ENCODE results near the gene PDXK. TPM values are rescaled to one million over a fixed set of nuclear protein-coding genes. Genes with fewer than 3 reads are reported as not detected.

The PDXK gene
- total and polyA plus RNA-seq, 2 of the 13 experiments (the other 11 are each of a cell fraction or from before 2014, with no cell fraction given): 114 to 184 TPM

DNA sequence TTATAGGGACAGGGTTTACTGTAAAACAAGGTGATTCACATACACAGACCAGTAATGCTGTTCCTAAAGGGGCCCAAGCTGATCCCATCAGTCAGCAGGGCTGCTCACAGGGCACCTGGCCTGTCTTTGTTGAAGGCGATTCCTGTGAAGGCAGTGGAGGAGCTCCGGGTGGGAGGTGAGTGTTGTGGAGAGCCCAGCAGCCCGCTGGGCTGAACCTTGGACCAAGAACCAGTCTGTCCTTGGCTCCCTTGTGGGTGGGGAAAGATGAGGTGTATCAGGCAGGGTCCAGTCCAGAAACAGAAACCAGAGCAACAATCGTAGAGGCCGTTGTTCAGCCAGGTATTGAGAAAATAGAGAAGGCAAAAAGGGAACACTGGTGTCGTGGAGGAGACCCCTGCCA lies 12.5 kb downstream of the PDXK start (continued):
- TF ChIP-seq ZNF329 (CRISPR knock-in tag; IDR thresholded peaks at IDR 0.05; ENCODE audit: low read depth) (no peak), ZNF564 (CRISPR knock-in tag; IDR thresholded peaks at IDR 0.05) (no peak), ZNF788 (CRISPR knock-in tag; IDR thresholded peaks at IDR 0.05; ENCODE audit: borderline replicate concordance) (no peak), ZBTB38 (CRISPR knock-in tag; IDR thresholded peaks at IDR 0.05) (no peak), ELF3 (CRISPR knock-in tag; IDR thresholded peaks at IDR 0.05) (peak; percentile 29; the same call in 1 of the 2 replicates), ZNF577 (CRISPR knock-in tag; IDR thresholded peaks at IDR 0.05; ENCODE audit: borderline replicate concordance, low read depth) (no peak), ZNF782 (CRISPR knock-in tag; IDR thresholded peaks at IDR 0.05; ENCODE audit: borderline replicate concordance) (no peak), ZNF234 (CRISPR knock-in tag; conservative IDR thresholded peaks at IDR 0.05) (no peak), KMT2B (CRISPR knock-in tag; IDR thresholded peaks at IDR 0.05) (no peak), PCBP1 (IDR thresholded peaks at IDR 0.05; ENCODE audit: borderline replicate concordance, low read depth, low read length) (no peak), SALL1 (CRISPR knock-in tag; IDR thresholded peaks at IDR 0.05) (peak; percentile 80), ZNF766 (CRISPR knock-in tag; IDR thresholded peaks at IDR 0.05; ENCODE audit: borderline replicate concordance) (no peak), SNAPC2 (CRISPR knock-in tag; IDR thresholded peaks at IDR 0.05) (no peak), ZNF180 (CRISPR knock-in tag; IDR thresholded peaks at IDR 0.05; ENCODE audit: borderline replicate concordance, low read depth) (no peak), ZNF44 (CRISPR knock-in tag; IDR thresholded peaks at IDR 0.05) (no peak)
- TF ChIP-seq, protein P1, sequence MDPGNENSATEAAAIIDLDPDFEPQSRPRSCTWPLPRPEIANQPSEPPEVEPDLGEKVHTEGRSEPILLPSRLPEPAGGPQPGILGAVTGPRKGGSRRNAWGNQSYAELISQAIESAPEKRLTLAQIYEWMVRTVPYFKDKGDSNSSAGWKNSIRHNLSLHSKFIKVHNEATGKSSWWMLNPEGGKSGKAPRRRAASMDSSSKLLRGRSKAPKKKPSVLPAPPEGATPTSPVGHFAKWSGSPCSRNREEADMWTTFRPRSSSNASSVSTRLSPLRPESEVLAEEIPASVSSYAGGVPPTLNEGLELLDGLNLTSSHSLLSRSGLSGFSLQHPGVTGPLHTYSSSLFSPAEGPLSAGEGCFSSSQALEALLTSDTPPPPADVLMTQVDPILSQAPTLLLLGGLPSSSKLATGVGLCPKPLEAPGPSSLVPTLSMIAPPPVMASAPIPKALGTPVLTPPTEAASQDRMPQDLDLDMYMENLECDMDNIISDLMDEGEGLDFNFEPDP (CRISPR knock-in tag; conservative IDR thresholded peaks at IDR 0.05): no peak
- TF ChIP-seq, protein P2, sequence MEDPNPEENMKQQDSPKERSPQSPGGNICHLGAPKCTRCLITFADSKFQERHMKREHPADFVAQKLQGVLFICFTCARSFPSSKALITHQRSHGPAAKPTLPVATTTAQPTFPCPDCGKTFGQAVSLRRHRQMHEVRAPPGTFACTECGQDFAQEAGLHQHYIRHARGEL (CRISPR knock-in tag; IDR thresholded peaks at IDR 0.05): no peak
- TF ChIP-seq, protein P3, sequence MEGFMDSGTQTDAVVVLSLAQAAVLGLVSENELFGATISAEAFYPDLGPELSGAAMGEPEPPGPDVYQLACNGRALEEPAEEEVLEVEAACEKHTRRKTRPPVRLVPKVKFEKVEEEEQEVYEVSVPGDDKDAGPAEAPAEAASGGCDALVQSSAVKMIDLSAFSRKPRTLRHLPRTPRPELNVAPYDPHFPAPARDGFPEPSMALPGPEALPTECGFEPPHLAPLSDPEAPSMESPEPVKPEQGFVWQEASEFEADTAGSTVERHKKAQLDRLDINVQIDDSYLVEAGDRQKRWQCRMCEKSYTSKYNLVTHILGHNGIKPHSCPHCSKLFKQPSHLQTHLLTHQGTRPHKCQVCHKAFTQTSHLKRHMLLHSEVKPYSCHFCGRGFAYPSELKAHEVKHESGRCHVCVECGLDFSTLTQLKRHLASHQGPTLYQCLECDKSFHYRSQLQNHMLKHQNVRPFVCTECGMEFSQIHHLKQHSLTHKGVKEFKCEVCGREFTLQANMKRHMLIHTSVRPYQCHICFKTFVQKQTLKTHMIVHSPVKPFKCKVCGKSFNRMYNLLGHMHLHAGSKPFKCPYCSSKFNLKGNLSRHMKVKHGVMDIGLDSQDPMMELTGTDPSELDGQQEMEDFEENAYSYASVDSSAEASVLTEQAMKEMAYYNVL (CRISPR knock-in tag; IDR thresholded peaks at IDR 0.05; ENCODE audit: borderline replicate concordance): peak; percentile 58
- TF ChIP-seq, protein P4, sequence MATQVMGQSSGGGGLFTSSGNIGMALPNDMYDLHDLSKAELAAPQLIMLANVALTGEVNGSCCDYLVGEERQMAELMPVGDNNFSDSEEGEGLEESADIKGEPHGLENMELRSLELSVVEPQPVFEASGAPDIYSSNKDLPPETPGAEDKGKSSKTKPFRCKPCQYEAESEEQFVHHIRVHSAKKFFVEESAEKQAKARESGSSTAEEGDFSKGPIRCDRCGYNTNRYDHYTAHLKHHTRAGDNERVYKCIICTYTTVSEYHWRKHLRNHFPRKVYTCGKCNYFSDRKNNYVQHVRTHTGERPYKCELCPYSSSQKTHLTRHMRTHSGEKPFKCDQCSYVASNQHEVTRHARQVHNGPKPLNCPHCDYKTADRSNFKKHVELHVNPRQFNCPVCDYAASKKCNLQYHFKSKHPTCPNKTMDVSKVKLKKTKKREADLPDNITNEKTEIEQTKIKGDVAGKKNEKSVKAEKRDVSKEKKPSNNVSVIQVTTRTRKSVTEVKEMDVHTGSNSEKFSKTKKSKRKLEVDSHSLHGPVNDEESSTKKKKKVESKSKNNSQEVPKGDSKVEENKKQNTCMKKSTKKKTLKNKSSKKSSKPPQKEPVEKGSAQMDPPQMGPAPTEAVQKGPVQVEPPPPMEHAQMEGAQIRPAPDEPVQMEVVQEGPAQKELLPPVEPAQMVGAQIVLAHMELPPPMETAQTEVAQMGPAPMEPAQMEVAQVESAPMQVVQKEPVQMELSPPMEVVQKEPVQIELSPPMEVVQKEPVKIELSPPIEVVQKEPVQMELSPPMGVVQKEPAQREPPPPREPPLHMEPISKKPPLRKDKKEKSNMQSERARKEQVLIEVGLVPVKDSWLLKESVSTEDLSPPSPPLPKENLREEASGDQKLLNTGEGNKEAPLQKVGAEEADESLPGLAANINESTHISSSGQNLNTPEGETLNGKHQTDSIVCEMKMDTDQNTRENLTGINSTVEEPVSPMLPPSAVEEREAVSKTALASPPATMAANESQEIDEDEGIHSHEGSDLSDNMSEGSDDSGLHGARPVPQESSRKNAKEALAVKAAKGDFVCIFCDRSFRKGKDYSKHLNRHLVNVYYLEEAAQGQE (IDR thresholded peaks at IDR 0.05; ENCODE audit: borderline replicate concordance in 1 of 2, low read depth in 1 of 2, low read length in 2 of 2): no peak
- TF ChIP-seq, protein P5, sequence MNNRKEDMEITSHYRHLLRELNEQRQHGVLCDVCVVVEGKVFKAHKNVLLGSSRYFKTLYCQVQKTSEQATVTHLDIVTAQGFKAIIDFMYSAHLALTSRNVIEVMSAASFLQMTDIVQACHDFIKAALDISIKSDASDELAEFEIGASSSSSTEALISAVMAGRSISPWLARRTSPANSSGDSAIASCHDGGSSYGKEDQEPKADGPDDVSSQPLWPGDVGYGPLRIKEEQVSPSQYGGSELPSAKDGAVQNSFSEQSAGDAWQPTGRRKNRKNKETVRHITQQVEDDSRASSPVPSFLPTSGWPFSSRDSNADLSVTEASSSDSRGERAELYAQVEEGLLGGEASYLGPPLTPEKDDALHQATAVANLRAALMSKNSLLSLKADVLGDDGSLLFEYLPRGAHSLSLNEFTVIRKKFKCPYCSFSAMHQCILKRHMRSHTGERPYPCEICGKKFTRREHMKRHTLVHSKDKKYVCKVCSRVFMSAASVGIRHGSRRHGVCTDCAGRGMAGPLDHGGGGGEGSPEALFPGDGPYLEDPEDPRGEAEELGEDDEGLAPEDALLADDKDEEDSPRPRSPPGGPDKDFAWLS (CRISPR knock-in tag; IDR thresholded peaks at IDR 0.05; ENCODE audit: borderline replicate concordance): no peak
- TF ChIP-seq, protein P6, sequence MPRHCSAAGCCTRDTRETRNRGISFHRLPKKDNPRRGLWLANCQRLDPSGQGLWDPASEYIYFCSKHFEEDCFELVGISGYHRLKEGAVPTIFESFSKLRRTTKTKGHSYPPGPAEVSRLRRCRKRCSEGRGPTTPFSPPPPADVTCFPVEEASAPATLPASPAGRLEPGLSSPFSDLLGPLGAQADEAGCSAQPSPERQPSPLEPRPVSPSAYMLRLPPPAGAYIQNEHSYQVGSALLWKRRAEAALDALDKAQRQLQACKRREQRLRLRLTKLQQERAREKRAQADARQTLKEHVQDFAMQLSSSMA (CRISPR knock-in tag; IDR thresholded peaks at IDR 0.05): no peak

Measured in HepG2 (cell line).